Measurements from ENCODE around the gene RTN4RL2.

RTN4RL2 gene

GRCh38 chr11:57432714-57433163, 27.6 kb upstream of the RTN4RL2 start:
- DNase-seq = peak; percentile 84 to 92 (median 90)

DNA sequence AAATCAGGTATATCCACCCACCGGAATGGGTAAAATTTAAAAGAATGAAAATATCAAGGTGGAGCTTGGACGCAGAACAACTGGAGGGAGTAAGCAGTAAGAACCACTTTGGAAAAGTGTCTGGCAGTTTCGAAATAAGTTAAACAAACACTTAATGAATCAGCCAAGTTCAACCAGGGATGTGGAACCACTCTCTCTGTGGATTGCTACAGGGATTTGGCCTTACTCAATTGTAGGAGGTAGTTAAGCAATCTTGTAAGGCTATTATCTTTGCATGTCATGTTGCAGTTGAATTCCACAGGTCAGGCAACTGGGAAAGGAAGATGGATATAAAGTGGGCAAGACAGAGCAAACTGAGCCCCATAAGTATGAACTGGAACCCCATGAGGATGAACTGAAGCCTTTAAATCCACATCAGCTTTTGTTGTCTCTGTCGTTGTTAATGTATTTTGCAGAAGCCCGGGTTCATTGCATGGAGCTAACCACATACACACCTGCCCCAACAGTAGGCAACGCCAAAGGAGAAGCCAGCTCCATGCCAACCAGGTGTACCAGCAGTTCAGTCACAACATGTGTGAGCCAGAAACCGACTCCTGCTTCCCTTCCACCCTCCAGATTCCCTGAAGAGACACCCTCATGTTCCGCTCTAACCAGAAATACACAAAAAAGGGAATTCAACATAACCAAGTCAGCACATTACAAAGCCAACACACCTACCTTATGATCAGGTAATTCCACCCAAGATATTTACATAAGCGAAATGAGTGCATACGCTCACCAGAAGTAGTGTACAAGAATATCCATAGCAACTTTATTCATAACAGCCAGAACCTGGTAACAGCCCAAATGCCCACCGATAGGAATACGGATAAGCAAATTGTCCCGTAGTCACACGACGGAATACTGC, 25.4 kb upstream of the RTN4RL2 start:
- peak; percentile 73 to 92 (median 84) for DNase-seq

- DNase-seq = no peak
Measured at GRCh38 chr11:57436031-57436430, 24.3 kb upstream of the RTN4RL2 start.

DNA sequence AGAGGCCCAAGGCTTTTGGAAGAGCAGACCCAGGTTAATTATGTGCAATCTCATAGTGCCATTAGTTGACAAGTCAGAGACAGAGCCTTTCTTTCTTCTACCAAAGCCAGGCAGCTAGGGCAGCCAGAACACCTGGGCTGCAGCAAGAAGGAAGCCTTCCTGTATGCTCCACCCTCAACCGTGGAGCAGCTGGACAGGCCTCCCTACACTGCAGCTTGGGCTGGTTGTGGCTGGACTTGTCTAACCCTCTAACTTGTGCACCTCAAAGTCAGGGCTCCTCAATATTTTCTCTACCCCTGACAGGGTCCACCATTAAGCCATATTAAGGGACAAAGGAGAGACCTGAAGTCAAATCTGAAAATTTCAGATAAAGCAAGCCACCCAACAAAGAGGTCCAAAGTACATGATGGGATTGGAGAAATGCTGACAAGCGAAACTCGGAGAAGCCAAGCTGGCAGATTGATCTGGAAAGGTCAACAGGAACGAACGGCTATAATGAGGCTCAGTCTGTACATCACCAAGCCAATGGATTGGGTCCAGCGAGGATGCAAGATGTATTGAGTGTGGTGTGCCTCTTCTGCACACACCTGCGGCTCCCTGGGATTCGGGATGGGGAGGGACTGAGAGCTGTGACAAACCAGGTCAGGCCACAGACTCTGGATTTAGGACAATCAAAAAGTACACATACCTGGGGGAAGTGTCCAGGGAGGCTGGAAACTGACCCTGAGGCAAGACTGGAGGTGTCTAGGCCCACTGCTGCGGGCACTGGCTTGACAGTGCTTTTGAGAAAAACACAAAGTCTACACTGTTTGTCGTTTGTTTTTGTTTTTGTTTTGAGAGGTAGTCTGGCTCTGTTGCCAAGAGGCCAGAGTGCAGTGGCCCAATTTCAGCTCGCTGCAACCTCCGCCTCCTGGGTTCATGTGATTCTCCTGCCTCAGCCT, 21.7 kb upstream of the RTN4RL2 start:
- peak in 1 of 4 experiments; percentile 1 for DNase-seq

GRCh38 chr11:57439786-57440185, 20.5 kb upstream of the RTN4RL2 start:
- no peak for DNase-seq

GRCh38 chr11:57440744-57441414, 19.4 kb upstream of the RTN4RL2 start:
- no peak for DNase-seq

- peak; percentile 60 to 87 (median 70) for DNase-seq
Measured at GRCh38 chr11:57444362-57445121, 15.8 kb upstream of the RTN4RL2 start.

GRCh38 chr11:57445122-57445394, 15.3 kb upstream of the RTN4RL2 start:
- DNase-seq = peak; percentile 28 to 57 (median 50)

GRCh38 chr11:57446055-57446454, 14.3 kb upstream of the RTN4RL2 start:
- DNase-seq = no peak

- no peak for DNase-seq
Measured at GRCh38 chr11:57453543-57454177, 6.7 kb upstream of the RTN4RL2 start.

DNA sequence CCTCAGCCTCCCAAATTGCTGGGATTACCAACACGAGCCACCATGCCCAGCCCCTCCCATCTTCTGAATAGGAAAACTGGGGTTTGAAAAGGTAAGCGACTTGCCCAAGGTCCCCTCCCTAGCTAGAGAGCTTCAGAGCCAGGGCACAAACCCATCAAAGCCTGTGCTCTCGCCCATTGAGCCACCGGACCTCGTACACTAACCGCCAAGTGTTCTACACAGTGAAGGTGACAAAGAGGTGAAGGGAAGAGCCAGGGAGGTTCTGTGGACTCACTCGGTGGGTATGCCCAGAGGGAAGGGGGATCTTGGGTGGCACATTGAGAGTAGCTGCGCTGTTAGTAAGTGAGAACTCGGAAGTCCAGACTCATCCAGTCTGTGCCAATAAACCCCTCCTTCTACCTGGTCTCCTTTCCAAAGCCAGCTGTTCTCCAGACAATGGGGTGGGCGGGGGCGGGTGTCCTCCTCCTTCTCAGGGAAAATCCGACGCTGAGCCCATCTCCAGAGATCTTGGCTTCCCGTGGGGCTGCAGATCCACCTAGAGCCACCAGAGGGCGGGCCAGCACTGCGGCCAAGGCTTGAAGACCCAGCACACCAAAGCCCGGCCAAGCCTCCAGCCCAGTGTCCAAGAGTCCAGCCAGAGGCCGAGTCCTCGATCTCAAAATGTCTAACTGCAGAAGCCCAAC, 3.2 kb upstream of the RTN4RL2 start:
- DNase-seq = peak; percentile 89 to 93 (median 92)

DNA sequence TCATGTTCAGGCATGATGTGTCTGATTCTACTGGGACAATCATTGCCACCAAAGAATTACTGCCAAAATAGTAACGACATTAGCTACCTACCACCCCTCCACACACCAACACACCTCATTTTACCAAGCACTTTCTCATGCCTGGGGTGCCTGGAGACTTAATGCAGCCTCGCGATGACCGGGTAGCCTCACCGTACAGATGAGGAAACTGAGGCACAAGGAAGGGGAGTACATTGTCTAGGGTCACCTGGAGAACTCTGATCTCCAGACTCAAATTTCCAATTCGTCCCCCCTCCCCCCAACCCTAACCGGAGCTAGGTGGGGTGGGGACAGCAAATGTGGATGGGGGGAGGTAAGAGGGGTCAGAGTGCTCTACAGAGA, 2.7 kb upstream of the RTN4RL2 start:
- no peak for DNase-seq

- DNase-seq = no peak
Measured at GRCh38 chr11:57458060-57458409, 2.3 kb upstream of the RTN4RL2 start.

DNA sequence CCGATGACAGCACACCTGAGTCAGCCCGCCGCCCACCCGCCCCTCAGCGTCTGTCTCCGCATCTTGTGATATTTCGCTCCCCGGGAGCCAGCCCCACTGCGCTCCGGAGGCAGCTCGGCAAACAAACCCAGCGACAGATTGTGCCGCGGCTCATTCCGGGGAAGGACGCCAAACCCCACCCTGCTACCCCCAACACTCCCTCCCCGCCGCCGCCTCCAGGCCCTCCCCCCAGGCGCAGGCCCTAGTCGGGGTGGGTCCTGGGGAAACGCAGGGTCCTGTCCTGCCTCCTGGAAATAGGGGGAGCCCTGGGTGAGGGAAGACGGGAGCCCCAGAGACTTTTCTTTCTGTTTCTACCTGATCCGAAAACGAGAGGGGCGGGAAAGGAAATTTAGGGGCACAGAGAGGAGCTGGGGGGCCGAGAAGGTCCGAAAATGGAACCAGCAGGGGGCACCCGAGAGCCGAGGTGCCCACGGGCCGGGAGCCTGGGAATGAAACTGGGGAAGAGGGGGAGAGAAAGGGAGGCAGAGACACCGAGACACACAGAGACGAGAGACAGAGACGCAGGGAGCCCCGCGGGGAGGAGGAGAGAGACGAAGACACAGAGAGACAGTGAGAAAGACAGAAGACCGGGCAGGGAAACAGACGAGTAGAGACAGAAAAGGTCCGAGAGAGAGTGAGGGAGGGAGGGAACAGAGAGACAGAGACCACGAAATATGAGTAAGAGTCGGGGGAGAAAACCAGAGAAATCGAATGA, 1.7 kb upstream of the RTN4RL2 start:
- peak; percentile 43 to 80 (median 66) for DNase-seq

DNA sequence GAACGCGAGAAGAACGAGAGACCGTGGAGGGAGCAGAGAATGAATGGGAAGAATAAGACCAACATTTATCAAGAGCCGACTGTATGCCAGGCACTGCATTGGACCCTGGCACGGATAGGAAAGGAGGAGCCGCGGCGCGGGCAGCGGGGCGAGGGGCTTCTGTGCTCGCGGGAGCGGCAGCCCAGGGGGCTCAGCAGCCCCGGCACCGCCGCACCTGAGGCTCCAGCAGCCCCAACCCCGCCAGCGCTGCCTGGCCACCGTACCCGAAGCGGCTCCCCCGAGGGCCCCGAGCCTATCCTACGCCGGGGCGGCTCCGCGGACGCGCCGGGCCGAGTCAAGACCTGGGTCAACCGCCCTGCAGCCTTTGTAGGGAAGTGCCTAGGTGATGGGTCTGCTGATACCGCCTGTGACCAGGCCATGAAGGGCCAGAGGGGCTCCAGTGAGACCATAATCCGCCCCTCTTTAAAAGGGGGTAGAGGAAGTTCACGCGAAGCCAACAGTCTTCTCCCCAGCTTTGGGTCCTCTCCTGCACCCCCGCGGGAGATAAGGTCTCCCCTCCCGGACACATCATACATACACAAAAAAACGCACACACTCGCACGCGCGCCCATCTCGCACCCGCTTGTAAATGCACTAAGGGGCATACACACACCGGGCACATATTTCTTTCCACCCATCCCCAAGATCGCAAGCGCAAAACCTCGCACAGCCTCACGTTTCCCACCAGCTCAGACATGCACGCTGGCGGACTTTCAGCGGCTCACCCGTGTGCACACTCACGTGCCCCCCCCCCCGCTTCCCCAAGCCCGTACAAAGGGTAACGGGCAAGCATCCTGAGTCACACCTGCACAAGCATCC, 935 bp upstream of the RTN4RL2 start:
- DNase-seq = peak in 2 of 4 experiments; percentile 31 to 50

GRCh38 chr11:57460758-57461749, 726 bp downstream of the RTN4RL2 start:
- peak in 1 of 4 experiments; percentile 7 for DNase-seq

- DNase-seq = no peak
Measured at GRCh38 chr11:57461841-57462489, 1.6 kb downstream of the RTN4RL2 start.
